Tibial artery (tissue), 4 donors: ENCODE results near the gene RAP2A.

Source experiments
- DNase-seq, 2 donors: peaks; one replicate each; pipeline ENCODE4 v3.0.0-alpha.2; 2019
- H3K27ac ChIP-seq, 2 donors: fragments of 200-600 bp; sonication (generic) in 1 of 2; 1 replicate in 1 of 2; 2 replicates in 1 of 2; pipeline ENCODE4 v1.5.1; 2018 to 2019; ENCODE audit warnings: mild to moderate bottlenecking in 1 of 2
- H3K27me3 ChIP-seq, 2 donors: fragments of 200-600 bp; sonication (generic) in 1 of 2; one replicate each; pipeline versions ENCODE4 v1.5.1 to v1.6.0; 2016 to 2019
- H3K36me3 ChIP-seq, 3 donors: fragments of 200-600 bp; sonication (generic) in 2 of 3; one replicate each; pipeline ENCODE4 v1.5.1; 2016 to 2019; ENCODE audit warnings: mild to moderate bottlenecking in 2 of 3
- H3K4me1 ChIP-seq, 4 donors: fragments of 200-600 bp; sonication (generic) in 2 of 4; 1 replicate in 3 of 4; 2 replicates in 1 of 4; pipeline ENCODE4 v1.5.1; 2016 to 2019
- H3K4me3 ChIP-seq, 2 donors: fragments of 200-600 bp; sonication (generic) in 1 of 2; 1 replicate in 1 of 2; 2 replicates in 1 of 2; pipeline ENCODE4 v1.5.1; 2018 to 2019; ENCODE audit warnings: mild to moderate bottlenecking in 2 of 2
- H3K9me3 ChIP-seq, 3 donors: fragments of 200-600 bp; sonication (generic) in 1 of 3; one replicate each; pipeline ENCODE4 v1.5.1; 2016 to 2019
- CTCF ChIP-seq, 2 experiments: fragments of 200-600 bp in 1 of 2; fragments of 450-650 bp in 1 of 2; IDR thresholded peaks; one replicate each; pipeline ENCODE4 v1.5.1; 2017 to 2019; ENCODE audit warnings: antibody characterized with exemption in 2 of 2, mild to moderate bottlenecking in 1 of 2, moderate library complexity in 1 of 2
- intact Hi-C: fragments of 100-400 bp; cut with DNase I; formaldehyde crosslinking; loops from one replicate; pipeline ENCODE4 v1.15.0; 2023; ENCODE audit warnings: low total_unique reads

RAP2A gene

GRCh38 chr13:97407540-97407939 lies 26.4 kb upstream of the RAP2A start:
- Histone ChIP-seq H3K9me3 (no peaks in the 10 kb centered on the region), H3K36me3 (no peaks in the 10 kb centered on the region), H3K27me3 (no peaks in the 10 kb centered on the region), H3K4me3 (no peak overlapping the region), H3K27ac (no peak overlapping the region), H3K4me1 (no peaks in the 10 kb centered on the region)
- TF ChIP-seq CTCF (IDR thresholded peaks at IDR 0.05) = no peak
- intact Hi-C loops = no loop called here
- DNase-seq = no peak

- TF ChIP-seq CTCF (IDR thresholded peaks at IDR 0.05) = no peak
- Histone ChIP-seq H3K27ac (no peak overlapping the region), H3K27me3 (no peaks in the 10 kb centered on the region), H3K36me3 (no peaks in the 10 kb centered on the region), H3K9me3 (no peaks in the 10 kb centered on the region), H3K4me3 (no peak overlapping the region), H3K4me1 (no peaks in the 10 kb centered on the region)
- DNase-seq = no peak
- intact Hi-C loops = no loop called here
Observed at GRCh38 chr13:97408938-97409337, 25.0 kb upstream of the RAP2A start.

GRCh38 chr13:97411984-97412383 lies 22.0 kb upstream of the RAP2A start:
- Histone ChIP-seq H3K4me1 (no peaks in the 10 kb centered on the region), H3K36me3 (no peaks in the 10 kb centered on the region), H3K27ac (no peak overlapping the region), H3K4me3 (no peak overlapping the region), H3K9me3 (no peaks in the 10 kb centered on the region), H3K27me3 (no peaks in the 10 kb centered on the region)
- no peak for TF ChIP-seq CTCF (IDR thresholded peaks at IDR 0.05)
- intact Hi-C loops = no loop called here
- no peak for DNase-seq

GRCh38 chr13:97413694-97414093 lies 20.3 kb upstream of the RAP2A start:
- no peak overlapping the region for H3K4me3 ChIP-seq
- H3K4me1 ChIP-seq = no peaks in the 10 kb centered on the region
- TF ChIP-seq CTCF (IDR thresholded peaks at IDR 0.05) = no peak
- H3K36me3 ChIP-seq = no peaks in the 10 kb centered on the region
- no peak for DNase-seq
- intact Hi-C loops = no loop called here
- H3K27ac ChIP-seq = no peak overlapping the region
- no peaks in the 10 kb centered on the region for H3K27me3 ChIP-seq
- no peaks in the 10 kb centered on the region for H3K9me3 ChIP-seq

GRCh38 chr13:97414392-97414791 lies 19.6 kb upstream of the RAP2A start:
- intact Hi-C loops = no loop called here
- no peak for DNase-seq
- no peaks in the 10 kb centered on the region for H3K27me3 ChIP-seq
- H3K4me1 ChIP-seq = no peaks in the 10 kb centered on the region
- H3K36me3 ChIP-seq = no peaks in the 10 kb centered on the region
- H3K27ac ChIP-seq = no peak overlapping the region
- no peak overlapping the region for H3K4me3 ChIP-seq
- H3K9me3 ChIP-seq = no peaks in the 10 kb centered on the region
- no peak for TF ChIP-seq CTCF (IDR thresholded peaks at IDR 0.05)

- no peaks in the 10 kb centered on the region for H3K27me3 ChIP-seq
- H3K9me3 ChIP-seq = no peaks in the 10 kb centered on the region
- H3K4me3 ChIP-seq = no peak overlapping the region
- no peaks in the 10 kb centered on the region for H3K36me3 ChIP-seq
- intact Hi-C loops = no loop called here
- DNase-seq = no peak
- no peak for TF ChIP-seq CTCF (IDR thresholded peaks at IDR 0.05)
- peaks cover 0 to 8% (median 7%) of the 10 kb centered on the region in 4 donors for H3K4me1 ChIP-seq
- H3K27ac ChIP-seq = no peak overlapping the region
Observed at GRCh38 chr13:97417698-97418097, 16.3 kb upstream of the RAP2A start.
